Caco-2 (cell line): ENCODE data around the gene MTERF4. TPM values are rescaled to one million over a fixed set of nuclear protein-coding genes. Genes with fewer than 3 reads are reported as not detected.

ENCODE experiments used
- BruUV-seq: library from RNA; stranded (reverse); fragments of 400-500 nt; replicated peaks from 2 replicates; lab custom pipeline; 2021; lab: Mats Ljungman, UMichigan
- CTCF ChIA-PET: fragments of 300-600 bp; sonication (Branson Sonifier 250); formaldehyde crosslinking; loops from one replicate; lab custom pipeline; 2022; ENCODE audit warnings: antibody characterized with exemption; lab: Charles Lee
- POLR2A ChIA-PET: fragments of 300-600 bp; sonication (Branson Sonifier 250); formaldehyde crosslinking; loops from one replicate; lab custom pipeline; 2022; ENCODE audit warnings: antibody characterized with exemption; lab: Charles Lee
- DNase-seq, 2 experiments: peaks; one replicate each; pipeline versions ENCODE4 v3.0.0 to v3.0.0-alpha.2; 2020 to 2022
- H3K27me3 ChIP-seq: replicated peaks from 2 replicates; pipeline ENCODE4 v1.6.0; 2011; ENCODE audit warnings: low read length; ENCODE audit not compliant: control insufficient read depth, insufficient read depth
- H3K36me3 ChIP-seq: 2 replicates; pipeline ENCODE4 v1.5.1; 2011; ENCODE audit warnings: low read length; ENCODE audit not compliant: control insufficient read depth, insufficient read depth
- H3K4me1 ChIP-seq: fragments of 250-450 bp; sonication (Bioruptor Pico); 2 replicates; pipeline ENCODE4 v1.5.1; 2020; ENCODE audit warnings: mild to moderate bottlenecking
- H3K4me3 ChIP-seq: 2 replicates; pipeline ENCODE4 v1.5.1; 2011; ENCODE audit warnings: low read depth, mild to moderate bottlenecking, control low read depth, low read length
- H3K9me3 ChIP-seq: fragments of 250-450 bp; sonication (Bioruptor Pico); 2 replicates; pipeline ENCODE4 v1.5.1; 2020; ENCODE audit warnings: mild to moderate bottlenecking, moderate library complexity
- H3K27ac Mint-ChIP-seq: one replicate; pipeline ENCODE4 v1.8.0; 2022; ENCODE audit warnings: mixed read lengths; ENCODE audit not compliant: unreplicated experiment
- H3K27me3 Mint-ChIP-seq: one replicate; pipeline ENCODE4 v1.8.0; 2022; ENCODE audit warnings: mixed read lengths; ENCODE audit not compliant: insufficient read depth, unreplicated experiment
- H3K36me3 Mint-ChIP-seq: one replicate; pipeline ENCODE4 v1.8.0; 2022; ENCODE audit warnings: mild to moderate bottlenecking, mixed read lengths; ENCODE audit not compliant: insufficient read depth, unreplicated experiment
- H3K4me1 Mint-ChIP-seq: one replicate; pipeline ENCODE4 v1.8.0; 2022; ENCODE audit warnings: low read depth, mixed read lengths; ENCODE audit not compliant: unreplicated experiment
- H3K4me3 Mint-ChIP-seq: one replicate; pipeline ENCODE4 v1.8.0; 2022; ENCODE audit warnings: mild to moderate bottlenecking, moderate library complexity, mixed read lengths; ENCODE audit not compliant: unreplicated experiment
- H3K9me3 Mint-ChIP-seq: one replicate; pipeline ENCODE4 v1.8.0; 2022; ENCODE audit warnings: mixed read lengths; ENCODE audit not compliant: unreplicated experiment
- CTCF ChIP-seq, 2 experiments: fragments of 200-600 bp in 1 of 2; IDR thresholded peaks; 1 replicate in 1 of 2; 2 replicates in 1 of 2; pipeline versions ENCODE4 v1.5.1 to v1.8.0; 2011 to 2022; ENCODE audit warnings: antibody characterized with exemption in 1 of 2, control low read depth in 1 of 2, inconsistent platforms in 1 of 2, low read depth in 1 of 2, low read length in 1 of 2, mild to moderate bottlenecking in 1 of 2, moderate library complexity in 1 of 2; ENCODE audit not compliant: insufficient read depth in 1 of 2, severe bottlenecking in 1 of 2, unreplicated experiment in 1 of 2
- intact Hi-C: fragments of 100-400 bp; cut with micrococcal nuclease; formaldehyde crosslinking; loops from one replicate; pipeline ENCODE4 v1.10.0; 2022; ENCODE audit not compliant: unreplicated experiment
- total RNA-seq: library from RNA; stranded (reverse); gene quantifications from 2 replicates; pipeline ENCODE4 v1.2.3, GENCODE V29; 2022

MTERF4 gene
- total RNA-seq, 1 experiment from 2014 or later, result 22.2 TPM

- H3K9me3 ChIP-seq, result no peaks in the 10 kb centered on the region
- BruUV-seq, result no TSS peak
- no peak for DNase-seq
- peaks cover 4% of the 10 kb centered on the region for H3K36me3 Mint-ChIP-seq
- no peaks in the 10 kb centered on the region for H3K27me3 ChIP-seq
- H3K4me3 ChIP-seq, result no peak overlapping the region
- H3K4me1 ChIP-seq, result no peaks in the 10 kb centered on the region
- intact Hi-C loops, result no loop called here
- H3K4me1 Mint-ChIP-seq, result no peaks in the 10 kb centered on the region
- TF ChIP-seq CTCF (IDR thresholded peaks at IDR 0.05; ENCODE audit: insufficient read depth in 1 of 2, low read depth in 1 of 2, low read length in 1 of 2, severe bottlenecking in 1 of 2, unreplicated experiment in 1 of 2), result no peak
- ChIA-PET CTCF (no interaction called here), POLR2A (no interaction called here)
- peaks cover 6% of the 10 kb centered on the region for H3K27me3 Mint-ChIP-seq
- no peaks in the 10 kb centered on the region for H3K36me3 ChIP-seq
- H3K4me3 Mint-ChIP-seq, result no peak overlapping the region
- no peak overlapping the region for H3K27ac Mint-ChIP-seq
- no peaks in the 10 kb centered on the region for H3K9me3 Mint-ChIP-seq
These were observed 28.7 kb downstream of the MTERF4 start for GRCh38 chr2:241073166-241074064.

DNA sequence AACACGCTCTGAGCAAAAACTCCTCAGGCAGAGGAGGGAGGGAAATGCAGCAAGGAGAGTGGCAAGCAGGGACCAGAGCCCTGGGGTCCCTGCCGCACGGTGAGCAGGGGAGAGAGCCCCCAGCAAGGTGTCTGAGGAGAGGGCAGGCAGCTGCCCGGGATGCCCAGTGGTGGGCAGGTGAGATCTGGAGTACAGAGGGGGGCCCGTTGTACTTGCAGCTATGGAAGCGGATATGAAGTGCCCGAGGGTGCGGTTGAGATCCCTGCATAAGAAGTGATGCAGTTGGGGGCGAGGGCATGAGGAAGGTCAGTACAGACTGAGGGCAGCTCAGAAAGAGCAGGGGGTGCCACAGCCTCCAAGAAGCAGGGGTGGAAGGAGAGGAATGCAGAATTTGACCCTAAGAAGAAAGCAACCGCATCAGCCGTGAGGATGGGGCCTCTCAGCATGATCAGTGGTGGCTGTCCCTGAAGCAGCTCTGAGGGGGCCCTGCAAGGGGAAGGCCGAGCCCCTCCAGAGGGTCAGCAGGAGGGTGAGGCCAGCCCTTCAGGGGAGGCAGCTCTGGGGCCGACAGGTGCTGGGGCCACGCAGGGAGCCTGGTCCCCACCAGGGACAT, 29.4 kb downstream of the MTERF4 start:
- no peak overlapping the region for H3K4me3 Mint-ChIP-seq
- no peak overlapping the region for H3K27ac Mint-ChIP-seq
- Histone ChIP-seq H3K4me3 (no peak overlapping the region), H3K36me3 (no peaks in the 10 kb centered on the region), H3K9me3 (no peaks in the 10 kb centered on the region), H3K4me1 (no peaks in the 10 kb centered on the region), H3K27me3 (no peaks in the 10 kb centered on the region)
- ChIA-PET CTCF (no interaction called here), POLR2A (no interaction called here)
- DNase-seq, result no peak
- intact Hi-C loops, result no loop called here
- H3K36me3 Mint-ChIP-seq, result peaks cover 4% of the 10 kb centered on the region
- H3K9me3 Mint-ChIP-seq, result no peaks in the 10 kb centered on the region
- peaks cover 6% of the 10 kb centered on the region for H3K27me3 Mint-ChIP-seq
- H3K4me1 Mint-ChIP-seq, result no peaks in the 10 kb centered on the region
- BruUV-seq, result no TSS peak
- no peak for TF ChIP-seq CTCF (IDR thresholded peaks at IDR 0.05; ENCODE audit: insufficient read depth in 1 of 2, low read depth in 1 of 2, low read length in 1 of 2, severe bottlenecking in 1 of 2, unreplicated experiment in 1 of 2)

DNA sequence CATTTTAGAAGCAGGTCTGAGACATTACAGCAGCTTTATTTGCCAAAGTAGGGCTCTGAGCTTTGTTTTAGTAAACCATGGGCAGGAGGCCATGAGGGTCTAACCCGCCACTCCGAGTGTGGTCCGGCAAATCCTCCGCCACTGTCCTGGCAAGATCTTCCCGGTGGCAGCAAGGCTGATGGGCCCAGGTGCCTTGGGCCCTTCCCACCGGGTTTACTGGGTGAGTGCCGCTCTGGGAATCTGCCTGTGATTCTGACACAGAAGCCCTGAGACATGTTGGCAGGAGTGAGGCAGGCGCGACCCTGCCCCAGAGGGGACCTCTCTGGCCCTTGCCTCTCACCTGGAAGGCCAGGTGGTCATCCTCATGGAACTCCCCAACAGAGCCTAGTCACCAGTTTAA, 29.9 kb downstream of the MTERF4 start:
- intact Hi-C loops, result no loop called here
- TF ChIP-seq CTCF (IDR thresholded peaks at IDR 0.05; ENCODE audit: insufficient read depth in 1 of 2, low read depth in 1 of 2, low read length in 1 of 2, severe bottlenecking in 1 of 2, unreplicated experiment in 1 of 2), result no peak
- peaks cover 6% of the 10 kb centered on the region for H3K27me3 Mint-ChIP-seq
- ChIA-PET CTCF (no interaction called here), POLR2A (no interaction called here)
- no peaks in the 10 kb centered on the region for H3K9me3 ChIP-seq
- H3K4me1 Mint-ChIP-seq, result no peaks in the 10 kb centered on the region
- no peaks in the 10 kb centered on the region for H3K4me1 ChIP-seq
- DNase-seq, result no peak
- H3K36me3 Mint-ChIP-seq, result peaks cover 4% of the 10 kb centered on the region
- no peaks in the 10 kb centered on the region for H3K9me3 Mint-ChIP-seq
- no peak overlapping the region for H3K4me3 Mint-ChIP-seq
- BruUV-seq, result no TSS peak
- H3K4me3 ChIP-seq, result no peak overlapping the region
- H3K27me3 ChIP-seq, result no peaks in the 10 kb centered on the region
- H3K36me3 ChIP-seq, result no peaks in the 10 kb centered on the region
- H3K27ac Mint-ChIP-seq, result no peak overlapping the region
